Psoas muscle (tissue), 8 donors: Measurements from ENCODE around the gene CCDC8. TPM values are rescaled to one million over a fixed set of nuclear protein-coding genes. Genes with fewer than 3 reads are reported as not detected.

ENCODE experiments used
- ATAC-seq, 4 donors: fragments of 200-7000 bp; cut with Tn5 transposase; one replicate each; pipeline ENCODE4 v1.9.1; 2020; ENCODE audit warnings: moderate library complexity in 3 of 4, mild to moderate bottlenecking in 2 of 4
- DNase-seq, 2 donors: peaks; one replicate each; pipeline ENCODE4 v3.0.0-alpha.2; 2020
- H3K27ac ChIP-seq: fragments of 200-600 bp; one replicate; pipeline ENCODE4 v1.8.0; 2022
- H3K27me3 ChIP-seq, 3 donors: fragments of 200-600 bp in 1 of 3; one replicate each; pipeline versions ENCODE4 v1.6.1 to v1.8.0; 2013 to 2022; ENCODE audit warnings: low read length in 2 of 3, mild to moderate bottlenecking in 2 of 3, moderate library complexity in 1 of 3; ENCODE audit not compliant: insufficient read depth in 3 of 3
- H3K36me3 ChIP-seq, 2 donors: fragments of 200-600 bp in 1 of 2; one replicate each; pipeline versions ENCODE4 v1.6.1 to v1.8.0; 2013 to 2022; ENCODE audit warnings: low read depth in 1 of 2, mild to moderate bottlenecking in 1 of 2, moderate library complexity in 1 of 2; ENCODE audit not compliant: insufficient read depth in 1 of 2
- H3K4me1 ChIP-seq: fragments of 200-600 bp; one replicate; pipeline ENCODE4 v1.8.0; 2022
- H3K4me3 ChIP-seq: fragments of 200-600 bp; one replicate; pipeline ENCODE4 v1.8.0; 2022; ENCODE audit warnings: mild to moderate bottlenecking
- H3K9me3 ChIP-seq: fragments of 200-600 bp; one replicate; pipeline ENCODE4 v1.8.0; 2022
- WGBS, 3 donors: extraction: QIAGEN DNeasy Blood & Tissue Kit; methylation state at CpG; one replicate each; pipeline versions ENCODE4 v1.1.6 to v1.1.7; 2013; 5-methylcytosine and 5-hydroxymethylcytosine counted together
- intact Hi-C, 2 donors: fragments of 100-400 bp; cut with DNase I; formaldehyde crosslinking; loops; one replicate each; pipeline versions ENCODE4 v1.11.0 to v1.14.2; 2022
- polyA plus RNA-seq, 3 donors: library from polyadenylated mRNA; stranded (reverse); fragments of 200-250 nt; gene quantifications; one replicate each; pipeline ENCODE4 v1.2.3, GENCODE V29; 2013
- total RNA-seq, 4 donors: library from RNA; stranded (reverse); fragmentation: NEBNext Ultra II Directional in 2 of 4; extraction: Animal tissue kit (Norgen Biotek cat#: 25700) in 2 of 4; gene quantifications; one replicate each; pipeline versions ENCODE4 v1.2.1 to v1.2.4, GENCODE V29; 2021 to 2023
- TF ChIP-seq, protein P1 (sequence below): fragments of 200-600 bp; IDR thresholded peaks from one replicate; pipeline ENCODE4 v1.8.0; 2022; ENCODE audit warnings: antibody characterized with exemption
- donor health status: healthy with polysubstance abuse.
- donor health status: DM: no; HTN: no; CAD: no; lungs with moderate emphysema.
- donor health status: Bipolar disorder and iron deficiency.
- donor health status: healthy.
- donor health status: DM: yes; HTN: yes; CAD: no.
- donor health status: DM: no; HTN: no; CAD: no.
- donor health status: DM: no; HTN: no; CAD: no.
- donor health status: DM: yes; HTN: yes; CAD: no.

Gene CCDC8
- total and polyA plus RNA-seq, 7 donors: 0.51 to 7.0 (median 1.6) TPM

DNA sequence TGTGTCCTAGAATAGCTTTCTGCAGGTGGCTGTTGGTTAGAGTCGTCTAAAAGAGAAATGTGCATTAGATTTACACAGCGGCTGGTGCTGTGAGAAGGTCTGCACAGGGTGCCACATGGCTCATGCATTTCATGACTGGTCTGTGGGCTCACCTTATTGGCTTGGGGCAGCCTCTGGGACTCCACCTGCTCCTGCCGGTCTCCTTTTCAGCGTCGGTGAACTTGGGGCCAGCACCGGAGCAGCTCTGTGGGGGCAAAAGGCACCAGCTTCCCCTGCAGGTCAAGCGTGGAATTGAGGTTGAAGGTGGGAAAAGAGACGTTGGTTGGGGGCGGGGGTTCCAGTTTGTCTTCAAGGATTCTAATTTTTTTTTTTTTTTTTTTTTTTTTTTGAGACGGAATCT lies 18.5 kb upstream of the CCDC8 start:
- Histone ChIP-seq H3K36me3 (no peaks in the 10 kb centered on the region), H3K4me1 (no peaks in the 10 kb centered on the region), H3K27me3 (peaks cover 0 to 41% (median 5%) of the 10 kb centered on the region in 3 donors), H3K9me3 (no peaks in the 10 kb centered on the region), H3K4me3 (no peak overlapping the region), H3K27ac (no peak overlapping the region)
- TF ChIP-seq, protein P1, sequence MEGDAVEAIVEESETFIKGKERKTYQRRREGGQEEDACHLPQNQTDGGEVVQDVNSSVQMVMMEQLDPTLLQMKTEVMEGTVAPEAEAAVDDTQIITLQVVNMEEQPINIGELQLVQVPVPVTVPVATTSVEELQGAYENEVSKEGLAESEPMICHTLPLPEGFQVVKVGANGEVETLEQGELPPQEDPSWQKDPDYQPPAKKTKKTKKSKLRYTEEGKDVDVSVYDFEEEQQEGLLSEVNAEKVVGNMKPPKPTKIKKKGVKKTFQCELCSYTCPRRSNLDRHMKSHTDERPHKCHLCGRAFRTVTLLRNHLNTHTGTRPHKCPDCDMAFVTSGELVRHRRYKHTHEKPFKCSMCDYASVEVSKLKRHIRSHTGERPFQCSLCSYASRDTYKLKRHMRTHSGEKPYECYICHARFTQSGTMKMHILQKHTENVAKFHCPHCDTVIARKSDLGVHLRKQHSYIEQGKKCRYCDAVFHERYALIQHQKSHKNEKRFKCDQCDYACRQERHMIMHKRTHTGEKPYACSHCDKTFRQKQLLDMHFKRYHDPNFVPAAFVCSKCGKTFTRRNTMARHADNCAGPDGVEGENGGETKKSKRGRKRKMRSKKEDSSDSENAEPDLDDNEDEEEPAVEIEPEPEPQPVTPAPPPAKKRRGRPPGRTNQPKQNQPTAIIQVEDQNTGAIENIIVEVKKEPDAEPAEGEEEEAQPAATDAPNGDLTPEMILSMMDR: no peak
- intact Hi-C loops: no loop called here
- DNase-seq (no peak), ATAC-seq (no peak)
- 31 to 43% (median 36%) methylated on average over 9 to 10 of the region's 10 CpGs for WGBS, 3 donors

DNA sequence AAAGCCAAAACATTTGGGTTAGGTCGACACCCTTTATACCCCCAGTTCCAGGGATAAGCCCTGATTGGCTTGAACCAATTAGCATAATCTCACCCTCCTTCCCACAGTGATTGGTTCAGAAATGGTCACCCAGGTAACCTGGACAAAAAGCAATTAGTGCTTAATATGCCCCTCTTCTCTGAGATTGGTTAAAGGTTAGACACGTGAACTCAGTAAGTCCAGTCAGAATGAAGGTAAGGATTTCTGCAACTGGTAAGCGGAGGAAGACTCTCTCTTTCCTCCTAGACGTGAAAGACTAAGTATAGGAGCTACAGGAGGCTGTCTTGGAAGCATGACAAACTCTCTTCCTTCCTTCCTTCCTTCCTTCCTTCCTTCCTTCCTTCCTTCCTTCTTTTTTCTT lies 16.6 kb upstream of the CCDC8 start:
- no peak overlapping the region for H3K27ac ChIP-seq
- ATAC-seq: no peak
- H3K9me3 ChIP-seq: no peaks in the 10 kb centered on the region
- TF ChIP-seq, protein P1: no peak
- H3K27me3 ChIP-seq: peaks cover 0 to 59% (median 13%) of the 10 kb centered on the region in 3 donors
- DNase-seq: no peak
- no peaks in the 10 kb centered on the region for H3K4me1 ChIP-seq
- no peaks in the 10 kb centered on the region for H3K36me3 ChIP-seq
- 72 to 81% (median 73%) methylated on average over 4 of the region's 4 CpGs for WGBS, 3 donors
- intact Hi-C loops: no loop called here
- no peak overlapping the region for H3K4me3 ChIP-seq

DNA sequence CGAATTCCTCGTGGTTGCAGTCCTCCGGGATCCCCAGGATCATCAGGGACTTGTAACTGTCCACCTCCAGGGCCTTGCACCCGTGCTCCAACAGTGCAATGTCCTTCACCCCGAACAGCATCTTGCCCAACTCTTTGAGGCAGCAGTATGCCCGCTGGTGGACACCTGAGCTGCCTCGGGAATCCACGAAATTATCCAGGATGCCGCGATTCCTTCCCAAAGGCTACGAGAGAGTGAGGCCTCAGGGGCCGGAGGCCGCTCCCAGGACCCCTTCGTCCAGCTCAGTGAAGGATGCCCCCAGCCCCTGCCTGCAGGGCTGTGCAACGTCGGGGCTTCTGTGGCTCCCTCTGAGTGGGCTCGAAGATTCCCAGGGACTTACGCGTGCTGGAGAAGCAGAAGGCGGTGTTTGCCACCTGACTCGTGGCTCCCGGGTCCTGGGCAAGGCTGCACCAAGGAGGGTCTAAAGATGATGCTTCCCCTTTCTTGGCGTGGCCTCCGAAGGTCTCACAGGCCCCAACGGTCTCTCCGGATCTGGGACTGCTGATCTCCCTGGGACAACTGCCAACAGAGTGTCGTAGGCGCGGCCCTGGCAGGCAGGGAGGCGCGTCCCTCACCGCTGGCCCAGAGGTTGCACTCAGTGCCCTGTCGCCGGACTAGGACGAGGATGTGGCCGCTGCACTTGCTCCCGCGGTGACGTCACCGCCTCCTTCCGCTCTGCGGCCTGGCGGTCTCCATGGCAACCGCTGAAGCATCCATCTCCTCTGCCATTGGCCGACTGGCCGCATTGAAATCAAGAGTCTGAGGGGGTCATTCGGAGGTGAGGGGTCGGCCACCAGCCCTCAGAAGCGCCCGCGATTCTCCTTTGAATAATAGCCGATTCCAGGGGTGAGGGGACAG lies 15.1 kb upstream of the CCDC8 start, which contains the start of gene PNMA8C:
Gene PNMA8C (minus strand): TSS at position 698 of the 897 bp plus-strand sequence. CDS start 577 bp downstream, at position 121.
- ATAC-seq (peak in 1 of 4 donors; percentile 45), DNase-seq (peak; percentile 74 to 80)
- Histone ChIP-seq H3K36me3 (no peaks in the 10 kb centered on the region), H3K27ac (no peak within 1 kb of the TSS), H3K4me1 (no peaks in the 10 kb centered on the region), H3K27me3 (peaks cover 0 to 62% (median 11%) of the 10 kb centered on the region in 3 donors), H3K9me3 (no peaks in the 10 kb centered on the region), H3K4me3 (peak within 1 kb of the TSS; percentile 7)
- TF ChIP-seq, protein P1: no peak
- WGBS, 3 donors: 24 to 28% (median 24%) methylated on average over 52 of the region's 52 CpGs
- intact Hi-C loops: no loop called here

DNA sequence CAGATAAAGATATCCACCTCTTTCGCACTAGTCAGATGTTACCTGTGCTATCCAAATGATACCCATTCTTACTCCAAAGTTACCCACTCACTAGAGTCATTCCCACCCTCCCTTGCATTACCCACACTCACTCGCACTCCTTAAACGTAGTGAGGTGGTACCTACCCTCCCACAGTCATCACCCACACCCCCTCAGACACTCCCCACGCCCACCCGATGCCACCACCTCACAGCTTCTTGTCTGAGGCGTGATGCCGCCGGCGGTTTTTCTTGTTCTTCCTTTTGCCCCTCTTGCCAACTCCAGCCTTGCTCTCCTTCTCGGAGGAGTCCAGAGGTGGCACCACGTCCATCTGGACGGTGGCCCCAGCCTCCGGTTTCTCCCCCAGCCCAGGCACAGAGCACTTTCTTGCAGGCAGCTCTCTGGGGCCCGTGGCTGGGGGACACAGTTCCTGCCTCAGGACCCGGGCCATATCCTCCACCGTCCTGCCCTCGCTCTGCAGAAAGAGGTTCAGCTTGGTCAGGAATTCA lies 14.2 kb upstream of the CCDC8 start:
- ATAC-seq: no peak
- 87 to 88% (median 87%) methylated on average over 17 of the region's 17 CpGs for WGBS, 3 donors
- Histone ChIP-seq H3K9me3 (no peaks in the 10 kb centered on the region), H3K27ac (no peak overlapping the region), H3K4me3 (no peak overlapping the region), H3K4me1 (no peaks in the 10 kb centered on the region), H3K27me3 (peaks cover 0 to 58% (median 13%) of the 10 kb centered on the region in 3 donors), H3K36me3 (no peaks in the 10 kb centered on the region)
- TF ChIP-seq, protein P1: no peak
- intact Hi-C loops: no loop called here
- no peak for DNase-seq
